Measurements from ENCODE around the gene PDK4.

PDK4 gene

GRCh38 chr7:95596198-95597063 is at the start of gene PDK4:
PDK4 (minus strand) TSS chr7:95596516; CDS start chr7:95596293, 223 bp downstream.
- no peaks in the 10 kb centered on the region; the same call in 1 of the 2 replicates for H3K27me3 ChIP-seq (replicated peaks; ENCODE audit: control insufficient read depth, insufficient read depth, low read length)
- TF ChIP-seq, protein P1, sequence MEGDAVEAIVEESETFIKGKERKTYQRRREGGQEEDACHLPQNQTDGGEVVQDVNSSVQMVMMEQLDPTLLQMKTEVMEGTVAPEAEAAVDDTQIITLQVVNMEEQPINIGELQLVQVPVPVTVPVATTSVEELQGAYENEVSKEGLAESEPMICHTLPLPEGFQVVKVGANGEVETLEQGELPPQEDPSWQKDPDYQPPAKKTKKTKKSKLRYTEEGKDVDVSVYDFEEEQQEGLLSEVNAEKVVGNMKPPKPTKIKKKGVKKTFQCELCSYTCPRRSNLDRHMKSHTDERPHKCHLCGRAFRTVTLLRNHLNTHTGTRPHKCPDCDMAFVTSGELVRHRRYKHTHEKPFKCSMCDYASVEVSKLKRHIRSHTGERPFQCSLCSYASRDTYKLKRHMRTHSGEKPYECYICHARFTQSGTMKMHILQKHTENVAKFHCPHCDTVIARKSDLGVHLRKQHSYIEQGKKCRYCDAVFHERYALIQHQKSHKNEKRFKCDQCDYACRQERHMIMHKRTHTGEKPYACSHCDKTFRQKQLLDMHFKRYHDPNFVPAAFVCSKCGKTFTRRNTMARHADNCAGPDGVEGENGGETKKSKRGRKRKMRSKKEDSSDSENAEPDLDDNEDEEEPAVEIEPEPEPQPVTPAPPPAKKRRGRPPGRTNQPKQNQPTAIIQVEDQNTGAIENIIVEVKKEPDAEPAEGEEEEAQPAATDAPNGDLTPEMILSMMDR (IDR thresholded peaks at IDR 0.05; ENCODE audit: insufficient read depth, low read length, poor library complexity, severe bottlenecking), result no peak
- no peaks in the 10 kb centered on the region for H3K36me3 ChIP-seq (ENCODE audit: control insufficient read depth, insufficient read depth, low read length)
- no peak within 1 kb of the TSS for H3K4me3 ChIP-seq (replicated peaks; ENCODE audit: low read depth, low read length)
- DNase-seq (ENCODE audit: extremely low read depth, insufficient read length), result no peak

- no peak for DNase-seq (ENCODE audit: extremely low read depth, insufficient read length)
- no peaks in the 10 kb centered on the region for H3K27me3 ChIP-seq (replicated peaks; ENCODE audit: control insufficient read depth, insufficient read depth, low read length)
- H3K4me3 ChIP-seq (replicated peaks; ENCODE audit: low read depth, low read length), result no peak overlapping the region
- no peaks in the 10 kb centered on the region for H3K36me3 ChIP-seq (ENCODE audit: control insufficient read depth, insufficient read depth, low read length)
- TF ChIP-seq, protein P1 (IDR thresholded peaks at IDR 0.05; ENCODE audit: insufficient read depth, low read length, poor library complexity, severe bottlenecking), result no peak
These were observed 45.9 kb upstream of the PDK4 start for GRCh38 chr7:95642173-95642572.

- Histone ChIP-seq H3K27me3 (replicated peaks; ENCODE audit: control insufficient read depth, insufficient read depth, low read length) (no peaks in the 10 kb centered on the region), H3K4me3 (replicated peaks; ENCODE audit: low read depth, low read length) (no peak overlapping the region), H3K36me3 (ENCODE audit: control insufficient read depth, insufficient read depth, low read length) (no peaks in the 10 kb centered on the region)
- DNase-seq (ENCODE audit: extremely low read depth, insufficient read length), result no peak
- TF ChIP-seq, protein P1 (IDR thresholded peaks at IDR 0.05; ENCODE audit: insufficient read depth, low read length, poor library complexity, severe bottlenecking), result no peak
These were observed 40.0 kb upstream of the PDK4 start for GRCh38 chr7:95636140-95636940.

DNA sequence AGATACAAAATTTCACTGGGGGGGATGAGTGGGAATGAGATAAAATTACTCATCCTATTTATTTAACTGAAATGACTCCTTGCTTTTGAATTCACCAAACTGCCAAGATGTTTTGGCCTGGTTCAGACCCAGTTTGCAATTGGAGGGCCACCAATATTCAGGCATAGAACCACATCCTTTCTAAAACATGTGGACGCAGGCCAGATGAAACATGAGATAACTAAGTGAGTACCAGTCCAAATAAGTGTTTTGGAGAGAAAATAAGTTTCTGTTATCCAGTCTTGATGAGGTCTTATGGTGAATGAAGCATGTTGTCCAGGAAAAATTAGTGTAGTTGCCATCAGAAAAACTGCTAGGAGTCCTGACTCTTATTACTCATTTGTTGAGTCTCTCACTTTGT is 36.3 kb upstream of the PDK4 start:
- Histone ChIP-seq H3K27me3 (replicated peaks; ENCODE audit: control insufficient read depth, insufficient read depth, low read length) (no peaks in the 10 kb centered on the region), H3K4me3 (replicated peaks; ENCODE audit: low read depth, low read length) (no peak overlapping the region), H3K36me3 (ENCODE audit: control insufficient read depth, insufficient read depth, low read length) (no peaks in the 10 kb centered on the region)
- TF ChIP-seq, protein P1 (IDR thresholded peaks at IDR 0.05; ENCODE audit: insufficient read depth, low read length, poor library complexity, severe bottlenecking), result no peak
- DNase-seq (ENCODE audit: extremely low read depth, insufficient read length), result no peak

DNA sequence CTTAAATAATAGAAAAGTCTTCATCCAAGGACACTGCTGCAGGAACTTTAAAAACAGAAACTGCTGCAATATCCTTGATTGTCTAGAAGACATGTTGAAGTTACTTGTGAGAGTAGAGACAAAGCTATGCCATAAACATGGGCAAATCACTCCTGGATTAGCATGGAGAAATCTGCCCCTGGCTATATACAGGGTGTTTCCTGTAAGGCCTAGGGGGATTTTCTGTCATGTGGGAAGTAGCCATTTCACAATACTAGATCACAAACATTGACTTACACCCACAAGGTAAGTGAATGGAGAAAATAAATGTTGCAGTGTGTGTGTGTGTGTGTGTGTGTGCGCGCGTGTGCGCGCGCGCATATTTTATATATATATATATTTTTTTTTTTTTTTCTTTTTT is 35.2 kb upstream of the PDK4 start:
- TF ChIP-seq, protein P1 (IDR thresholded peaks at IDR 0.05; ENCODE audit: insufficient read depth, low read length, poor library complexity, severe bottlenecking), result no peak
- no peak for DNase-seq (ENCODE audit: extremely low read depth, insufficient read length)

More for the DNA sequence above, 35.2 kb upstream of the PDK4 start:
- H3K36me3 ChIP-seq (ENCODE audit: control insufficient read depth, insufficient read depth, low read length), result no peaks in the 10 kb centered on the region
- no peak overlapping the region for H3K4me3 ChIP-seq (replicated peaks; ENCODE audit: low read depth, low read length)
- no peaks in the 10 kb centered on the region for H3K27me3 ChIP-seq (replicated peaks; ENCODE audit: control insufficient read depth, insufficient read depth, low read length)

Measured in GM06990 (cell line).